ENCODE measurements around the gene ZNF624.

Gene ZNF624

DNA sequence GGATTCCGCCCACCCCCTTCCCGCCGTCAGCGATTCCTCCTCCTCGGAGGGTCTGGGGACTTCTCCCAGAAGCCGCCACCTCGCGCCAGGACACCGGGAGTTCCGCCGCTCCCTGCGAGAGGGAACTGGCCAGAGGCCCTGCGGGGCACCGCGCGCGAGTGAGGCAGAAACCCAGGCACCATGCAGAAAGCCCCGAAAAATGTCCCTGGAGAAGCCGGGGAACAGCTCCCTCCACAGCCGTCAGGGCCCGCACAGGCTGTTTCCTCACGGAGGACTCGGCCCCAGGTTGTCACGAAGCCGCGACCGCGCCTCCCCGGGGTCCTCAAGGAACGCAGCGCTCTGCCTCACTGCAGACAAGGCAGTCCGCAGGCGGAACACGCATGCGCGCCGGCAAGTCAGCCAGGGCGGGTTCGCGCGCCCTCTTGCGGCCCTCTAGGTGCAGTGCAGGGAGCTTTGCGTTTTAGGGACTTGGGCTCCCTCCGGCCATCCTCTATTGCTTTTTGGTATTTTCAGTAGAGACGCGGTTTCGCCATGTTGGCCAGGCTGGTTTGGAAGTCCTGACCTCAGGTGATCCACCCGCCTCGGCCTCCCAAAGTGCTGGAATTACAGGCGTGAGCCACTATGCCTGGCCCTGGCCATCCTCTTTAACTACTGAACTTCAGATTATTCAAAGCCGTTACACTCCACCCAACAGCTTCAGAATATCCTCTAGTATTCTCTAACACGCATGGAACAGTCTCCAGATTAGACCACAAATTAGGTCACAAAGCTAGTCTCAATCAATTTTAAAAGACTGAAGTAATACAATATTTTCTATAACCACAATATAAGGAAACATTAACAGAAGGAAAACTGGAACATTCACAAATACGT is 64.3 kb downstream of the ZNF624 start:
- peak overlapping the region; percentile 87 for H3K9ac ChIP-seq (ENCODE audit: low read length)
- DNase-seq (ENCODE audit: low read depth): peak; percentile 96
- peak overlapping the region; percentile 85 for H3K4me3 ChIP-seq (ENCODE audit: low read length)
- H3K36me3 ChIP-seq (ENCODE audit: control insufficient read depth, insufficient read depth, low read length, severe bottlenecking): no peaks in the 10 kb centered on the region
- H3K9me3 ChIP-seq (ENCODE audit: control insufficient read depth, low read length): no peaks in the 10 kb centered on the region
- H3K4me1 ChIP-seq (ENCODE audit: control insufficient read depth, insufficient read depth, low read length): peaks cover 23% of the 10 kb centered on the region
- peaks cover 3% of the 10 kb centered on the region for H3K27me3 ChIP-seq (replicated peaks; ENCODE audit: control insufficient read depth, insufficient read depth, low read length)

DNA sequence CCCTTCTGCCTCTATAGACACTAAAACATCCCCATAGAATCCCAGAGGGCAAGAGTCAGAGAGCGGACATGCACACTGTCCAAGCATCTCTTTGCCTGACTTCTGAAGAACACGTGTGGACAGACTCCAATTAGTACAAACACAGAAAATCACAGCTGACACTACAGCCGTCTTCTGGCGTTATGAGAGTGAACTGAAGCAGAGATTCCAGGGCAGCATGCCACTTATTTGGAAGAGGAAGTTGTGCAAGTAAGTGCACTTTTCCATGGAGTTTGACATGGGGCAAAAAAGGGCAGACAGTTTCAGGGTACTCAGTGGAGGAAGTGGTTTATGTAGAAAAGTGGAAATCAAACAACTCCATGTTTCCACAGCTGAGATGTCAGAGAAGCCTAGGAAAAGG is 67.9 kb downstream of the ZNF624 start:
- Histone ChIP-seq H3K9ac (ENCODE audit: low read length) (no peak overlapping the region), H3K4me3 (ENCODE audit: low read length) (peak overlapping the region; percentile 61), H3K4me1 (ENCODE audit: control insufficient read depth, insufficient read depth, low read length) (peaks cover 10% of the 10 kb centered on the region), H3K9me3 (ENCODE audit: control insufficient read depth, low read length) (no peaks in the 10 kb centered on the region), H3K27me3 (replicated peaks; ENCODE audit: control insufficient read depth, insufficient read depth, low read length) (peaks cover 3% of the 10 kb centered on the region), H3K36me3 (ENCODE audit: control insufficient read depth, insufficient read depth, low read length, severe bottlenecking) (no peaks in the 10 kb centered on the region)
- peak; percentile 16 for DNase-seq (ENCODE audit: low read depth)

- Histone ChIP-seq H3K9ac (ENCODE audit: low read length) (peak overlapping the region; percentile 43), H3K36me3 (ENCODE audit: control insufficient read depth, insufficient read depth, low read length, severe bottlenecking) (no peaks in the 10 kb centered on the region), H3K4me3 (ENCODE audit: low read length) (peak overlapping the region; percentile 74), H3K4me1 (ENCODE audit: control insufficient read depth, insufficient read depth, low read length) (peaks cover 8% of the 10 kb centered on the region), H3K27me3 (replicated peaks; ENCODE audit: control insufficient read depth, insufficient read depth, low read length) (peaks cover 3% of the 10 kb centered on the region), H3K9me3 (ENCODE audit: control insufficient read depth, low read length) (no peaks in the 10 kb centered on the region)
- DNase-seq (ENCODE audit: low read depth): peak; percentile 96
Observed at GRCh38 chr17:16584273-16584995, 69.2 kb downstream of the ZNF624 start.

DNA sequence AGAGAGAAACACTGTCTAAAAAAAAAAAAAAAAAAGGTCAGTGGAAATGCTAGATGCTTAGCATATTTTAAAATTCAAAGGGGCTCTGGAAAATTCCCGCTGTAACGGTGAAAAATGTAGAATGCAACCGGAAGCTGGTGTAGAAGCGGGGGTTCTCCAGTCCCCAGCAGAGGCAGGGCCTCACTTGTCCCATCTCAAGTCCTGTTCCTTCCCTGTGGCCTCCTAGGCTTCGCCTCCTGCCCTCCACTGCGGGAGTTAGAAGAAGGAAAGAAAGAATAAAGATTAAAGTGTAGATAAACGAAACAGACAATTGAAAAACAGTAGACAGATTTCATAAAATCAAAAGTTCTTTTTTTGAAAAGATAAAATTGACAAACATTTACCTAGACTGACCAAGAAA is 69.9 kb downstream of the ZNF624 start:
- no peaks in the 10 kb centered on the region for H3K9me3 ChIP-seq (ENCODE audit: control insufficient read depth, low read length)
- peaks cover 7% of the 10 kb centered on the region for H3K4me1 ChIP-seq (ENCODE audit: control insufficient read depth, insufficient read depth, low read length)
- peak overlapping the region; percentile 43 for H3K9ac ChIP-seq (ENCODE audit: low read length)
- peaks cover 3% of the 10 kb centered on the region for H3K27me3 ChIP-seq (replicated peaks; ENCODE audit: control insufficient read depth, insufficient read depth, low read length)
- peak overlapping the region; percentile 74 for H3K4me3 ChIP-seq (ENCODE audit: low read length)
- H3K36me3 ChIP-seq (ENCODE audit: control insufficient read depth, insufficient read depth, low read length, severe bottlenecking): no peaks in the 10 kb centered on the region
- DNase-seq (ENCODE audit: low read depth): no peak

GRCh38 chr17:16573466-16573865 is 80.2 kb downstream of the ZNF624 start:
- no peak overlapping the region for H3K4me3 ChIP-seq (ENCODE audit: low read length)
- H3K36me3 ChIP-seq (ENCODE audit: control insufficient read depth, insufficient read depth, low read length, severe bottlenecking): no peaks in the 10 kb centered on the region
- no peaks in the 10 kb centered on the region for H3K9me3 ChIP-seq (ENCODE audit: control insufficient read depth, low read length)
- peaks cover 2% of the 10 kb centered on the region for H3K4me1 ChIP-seq (ENCODE audit: control insufficient read depth, insufficient read depth, low read length)
- H3K27me3 ChIP-seq (replicated peaks; ENCODE audit: control insufficient read depth, insufficient read depth, low read length): peaks cover 8% of the 10 kb centered on the region
- H3K9ac ChIP-seq (ENCODE audit: low read length): no peak overlapping the region
- no peak for DNase-seq (ENCODE audit: low read depth)
